SU-DHL-6 (cell line): ENCODE measurements around the gene PARP3.

Experiments
- CTCF ChIP-seq: fragments of 200-600 bp; sonication (generic); IDR thresholded peaks from one replicate; pipeline ENCODE4 v1.5.1; 2017; ENCODE audit warnings: antibody characterized with exemption, mild to moderate bottlenecking, low read length, moderate library complexity; ENCODE audit not compliant: insufficient read depth, poor library complexity, severe bottlenecking
- EZH2phosphoT487 ChIP-seq: fragments of 200-600 bp; sonication (generic), shearing (Covaris generic); conservative IDR thresholded peaks from 2 replicates; pipeline ENCODE4 v1.6.1; 2018; ENCODE audit warnings: mild to moderate bottlenecking, antibody characterized with exemption, low read length, moderate library complexity, mixed read lengths

GRCh38 chr3:51982838-51983577 lies 40.8 kb downstream of the PARP3 start, which contains the start of gene ACY1:
- TF ChIP-seq CTCF = no peak
- no peak for TF ChIP-seq EZH2phosphoT487
